ENCODE results near the gene OSTC. TPM values are rescaled to one million over a fixed set of nuclear protein-coding genes. Genes with fewer than 3 reads are reported as not detected.

Gene OSTC
- polyA plus RNA-seq, 6 donors from 2014 or later, result 94.4 to 171 (median 109) TPM

DNA sequence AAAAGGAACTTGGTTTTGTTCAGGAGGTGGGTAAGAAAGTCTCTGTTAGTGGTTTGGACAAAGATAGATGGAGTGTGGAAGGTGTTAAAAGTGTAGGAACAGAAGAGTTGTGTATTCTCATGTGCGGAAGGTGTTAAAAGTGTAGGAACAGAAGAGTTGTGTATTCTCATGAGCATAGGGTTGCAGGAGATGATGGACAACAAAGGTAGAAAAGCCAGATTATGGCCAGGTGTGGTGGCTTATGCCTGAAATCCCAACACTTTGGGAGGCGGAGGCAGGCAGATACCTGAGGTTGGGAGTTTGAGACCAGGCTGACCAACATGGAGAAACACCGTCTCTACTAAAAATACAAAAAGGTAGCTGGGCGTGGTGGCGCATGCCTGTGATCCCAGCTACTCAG lies 27.6 kb upstream of the OSTC start:
- H3K4me1 Mint-ChIP-seq, result peaks cover 33 to 56% (median 43%) of the 10 kb centered on the region in 3 donors
- H3K27me3 Mint-ChIP-seq, result no peaks in the 10 kb centered on the region
- ATAC-seq (ENCODE audit: low read depth in 2 of 2) (no peak), DNase-seq (no peak)
- peak overlapping the region in 4 of 6 donors; percentile 2 to 25 (median 20) for H3K27ac Mint-ChIP-seq
- no peaks in the 10 kb centered on the region for H3K9me3 Mint-ChIP-seq
- H3K4me3 Mint-ChIP-seq, result peak overlapping the region in 1 of 8 donors; percentile 95
- peaks cover 21 to 35% of the 10 kb centered on the region in 2 donors for H3K36me3 Mint-ChIP-seq

GRCh38 chr4:108624263-108625056 lies 25.9 kb upstream of the OSTC start:
- peak overlapping the region in 1 of 8 donors; percentile 59 for H3K4me3 Mint-ChIP-seq
- H3K27me3 Mint-ChIP-seq, result no peaks in the 10 kb centered on the region

DNA sequence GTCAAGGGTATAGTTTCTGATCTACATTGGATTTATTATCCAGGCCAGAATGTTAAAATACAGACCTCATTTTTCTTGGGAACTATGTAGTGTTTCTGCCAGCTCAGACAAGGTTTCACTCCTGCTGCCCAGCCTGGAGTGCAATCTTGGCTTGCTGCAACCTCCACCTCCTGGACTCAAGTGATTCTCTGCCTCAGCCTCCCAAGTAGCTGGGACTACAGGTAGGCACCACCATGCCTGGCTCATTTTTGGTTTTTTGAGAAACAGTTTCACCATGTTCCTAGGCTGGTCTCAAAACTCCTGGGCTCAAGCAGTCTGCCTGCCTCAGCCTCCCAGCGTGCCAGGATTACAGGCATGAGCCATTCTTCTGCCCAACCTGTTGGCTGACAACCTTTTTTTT lies 24.3 kb upstream of the OSTC start:
- ATAC-seq (ENCODE audit: low read depth in 2 of 2), result no peak
- Mint-ChIP-seq H3K36me3 (peaks cover 42 to 49% of the 10 kb centered on the region in 2 donors), H3K4me1 (peaks cover 16 to 30% (median 25%) of the 10 kb centered on the region in 3 donors), H3K9me3 (no peaks in the 10 kb centered on the region), H3K27me3 (no peaks in the 10 kb centered on the region), H3K27ac (no peak overlapping the region), H3K4me3 (peak overlapping the region in 1 of 8 donors; percentile 30)
- DNase-seq, result no peak

More at GRCh38 chr4:108624263-108625056, 25.9 kb upstream of the OSTC start:
- Mint-ChIP-seq H3K36me3 (peaks cover 26 to 35% of the 10 kb centered on the region in 2 donors), H3K27ac (peak overlapping the region in 2 of 6 donors; percentile 16 to 24), H3K4me1 (peaks cover 27 to 46% (median 40%) of the 10 kb centered on the region in 3 donors), H3K9me3 (no peaks in the 10 kb centered on the region)
- DNase-seq, result no peak
- no peak for ATAC-seq (ENCODE audit: low read depth in 2 of 2)

- Mint-ChIP-seq H3K4me3 (no peak overlapping the region), H3K36me3 (peaks cover 37 to 45% of the 10 kb centered on the region in 2 donors), H3K4me1 (peaks cover 8 to 16% (median 9%) of the 10 kb centered on the region in 3 donors), H3K27me3 (no peaks in the 10 kb centered on the region), H3K9me3 (no peaks in the 10 kb centered on the region), H3K27ac (peak overlapping the region in 2 of 6 donors; percentile 32 to 47)
- DNase-seq (no peak), ATAC-seq (ENCODE audit: low read depth in 2 of 2) (no peak)
Measured at GRCh38 chr4:108628411-108628810, 22.0 kb upstream of the OSTC start.

- peak overlapping the region in 1 of 6 donors; percentile 59 for H3K27ac Mint-ChIP-seq
- H3K9me3 Mint-ChIP-seq, result no peaks in the 10 kb centered on the region
Measured at GRCh38 chr4:108635070-108635655, 15.2 kb upstream of the OSTC start.

DNA sequence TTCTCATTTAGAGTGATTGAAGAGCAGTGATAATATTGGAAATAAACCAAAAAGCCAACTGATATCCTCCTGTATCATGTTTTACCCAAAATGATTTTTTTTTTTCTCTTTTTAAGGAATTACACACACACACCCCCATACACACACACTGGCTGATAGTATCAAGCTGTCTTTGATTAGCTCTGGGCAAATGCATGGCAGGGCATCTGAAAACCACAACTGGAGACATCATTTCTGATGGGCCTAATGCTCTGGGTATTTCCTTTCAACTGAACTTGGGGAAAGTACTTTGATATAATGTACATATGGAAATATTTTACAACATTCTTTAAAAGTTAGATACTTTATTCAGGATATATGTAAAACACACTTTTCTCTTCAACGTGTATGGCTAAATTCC lies 14.2 kb upstream of the OSTC start:
- Mint-ChIP-seq H3K4me3 (no peak overlapping the region), H3K9me3 (no peaks in the 10 kb centered on the region), H3K4me1 (no peaks in the 10 kb centered on the region), H3K36me3 (peaks cover 5 to 6% of the 10 kb centered on the region in 2 donors), H3K27me3 (no peaks in the 10 kb centered on the region), H3K27ac (peak overlapping the region in 1 of 6 donors; percentile 39)
- DNase-seq, result no peak
- ATAC-seq (ENCODE audit: low read depth in 2 of 2), result no peak

More at GRCh38 chr4:108635070-108635655, 15.2 kb upstream of the OSTC start:
- DNase-seq, result no peak
- ATAC-seq (ENCODE audit: low read depth in 2 of 2), result no peak
- peak overlapping the region in 1 of 8 donors; percentile 5 for H3K4me3 Mint-ChIP-seq
- no peaks in the 10 kb centered on the region for H3K27me3 Mint-ChIP-seq
- H3K36me3 Mint-ChIP-seq, result peaks cover 15 to 16% of the 10 kb centered on the region in 2 donors
- H3K4me1 Mint-ChIP-seq, result no peaks in the 10 kb centered on the region

DNA sequence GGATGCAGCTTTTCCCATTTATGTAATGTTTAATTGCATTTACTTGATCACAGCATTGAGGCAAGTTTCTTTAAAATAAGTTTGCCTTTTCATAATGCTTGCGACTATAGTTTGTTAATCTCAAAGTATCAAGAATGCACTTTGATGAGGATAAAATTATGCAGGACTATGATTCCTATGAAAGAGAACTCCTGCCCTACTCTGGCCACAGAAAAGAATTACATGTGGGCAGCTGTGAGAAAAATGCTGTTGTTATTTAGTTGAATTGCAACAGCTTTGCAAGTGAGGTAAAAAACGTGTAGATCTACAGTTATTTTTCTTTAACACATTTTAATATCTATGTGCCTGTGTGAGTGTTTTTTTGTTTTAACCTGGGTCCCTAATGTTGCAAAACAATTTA lies 12.5 kb upstream of the OSTC start:
- Mint-ChIP-seq H3K27ac (no peak overlapping the region), H3K4me3 (no peak overlapping the region), H3K27me3 (no peaks in the 10 kb centered on the region), H3K9me3 (no peaks in the 10 kb centered on the region), H3K36me3 (peaks cover 0 to 6% of the 10 kb centered on the region in 2 donors), H3K4me1 (no peaks in the 10 kb centered on the region)
- ATAC-seq (ENCODE audit: low read depth in 2 of 2) (no peak), DNase-seq (no peak)

GRCh38 chr4:108644237-108644636 lies 6.2 kb upstream of the OSTC start:
- Mint-ChIP-seq H3K36me3 (no peaks in the 10 kb centered on the region), H3K27me3 (no peaks in the 10 kb centered on the region), H3K27ac (peak overlapping the region in 1 of 6 donors; percentile 9), H3K4me3 (no peak overlapping the region), H3K4me1 (peaks cover 0 to under 1% (median 0%) of the 10 kb centered on the region in 3 donors), H3K9me3 (no peaks in the 10 kb centered on the region)
- ATAC-seq (ENCODE audit: low read depth in 2 of 2) (no peak), DNase-seq (no peak)

- no peak overlapping the region for H3K4me3 Mint-ChIP-seq
- peaks cover 16 to 21% (median 17%) of the 10 kb centered on the region in 3 donors for H3K4me1 Mint-ChIP-seq
- ATAC-seq (ENCODE audit: low read depth in 2 of 2), result no peak
- no peaks in the 10 kb centered on the region for H3K9me3 Mint-ChIP-seq
- no peaks in the 10 kb centered on the region for H3K36me3 Mint-ChIP-seq
- no peaks in the 10 kb centered on the region for H3K27me3 Mint-ChIP-seq
- no peak for DNase-seq
- H3K27ac Mint-ChIP-seq, result no peak overlapping the region
Measured at GRCh38 chr4:108646706-108647105, 3.7 kb upstream of the OSTC start.

- ATAC-seq (ENCODE audit: low read depth in 2 of 2) (no peak), DNase-seq (no peak)
- H3K9me3 Mint-ChIP-seq, result no peaks in the 10 kb centered on the region
- H3K27ac Mint-ChIP-seq, result peak overlapping the region; percentile 94 to 99 (median 98)
- peaks cover 0 to 8% of the 10 kb centered on the region in 2 donors for H3K36me3 Mint-ChIP-seq
- H3K4me1 Mint-ChIP-seq, result peaks cover 32 to 44% (median 38%) of the 10 kb centered on the region in 3 donors
- no peaks in the 10 kb centered on the region for H3K27me3 Mint-ChIP-seq
- peak overlapping the region; percentile 91 to 99 (median 96) for H3K4me3 Mint-ChIP-seq
Measured at GRCh38 chr4:108649863-108650211, 562 bp upstream of the OSTC start.

- H3K27me3 Mint-ChIP-seq, result no peaks in the 10 kb centered on the region
- H3K9me3 Mint-ChIP-seq, result no peaks in the 10 kb centered on the region
- peaks cover 32 to 44% (median 38%) of the 10 kb centered on the region in 3 donors for H3K4me1 Mint-ChIP-seq
- H3K27ac Mint-ChIP-seq, result peak overlapping the region; percentile 94 to 99 (median 98)
- H3K36me3 Mint-ChIP-seq, result peaks cover 0 to 8% of the 10 kb centered on the region in 2 donors
- ATAC-seq (ENCODE audit: low read depth in 2 of 2), result no peak
- no peak for DNase-seq
- peak overlapping the region; percentile 95 to 99 (median 96) for H3K4me3 Mint-ChIP-seq
Measured at GRCh38 chr4:108651014-108651791, 804 bp downstream of the OSTC start.

- Mint-ChIP-seq H3K4me3 (no peak overlapping the region), H3K9me3 (no peaks in the 10 kb centered on the region), H3K27me3 (no peaks in the 10 kb centered on the region), H3K4me1 (peaks cover 0 to 4% (median 4%) of the 10 kb centered on the region in 3 donors), H3K36me3 (peaks cover 22 to 30% of the 10 kb centered on the region in 2 donors), H3K27ac (no peak overlapping the region)
- DNase-seq, result no peak
- no peak for ATAC-seq (ENCODE audit: low read depth in 2 of 2)
Measured at GRCh38 chr4:108662629-108663028, 12.2 kb downstream of the OSTC start.

- Mint-ChIP-seq H3K36me3 (no peaks in the 10 kb centered on the region), H3K27ac (no peak overlapping the region), H3K4me3 (no peak overlapping the region), H3K27me3 (no peaks in the 10 kb centered on the region), H3K4me1 (no peaks in the 10 kb centered on the region), H3K9me3 (no peaks in the 10 kb centered on the region)
- no peak for ATAC-seq (ENCODE audit: low read depth in 2 of 2)
- DNase-seq, result no peak
Measured at GRCh38 chr4:108674356-108674977, 24.1 kb downstream of the OSTC start.
